SW480 (cell line): ENCODE data around the gene GPD2.
"Not testable (repeated sequence)": the region's sequence is repeated elsewhere in the genome, so short reads cannot be mapped to it uniquely, and the experiment has no call there.

Experiments used
- DNase-seq: peaks from one replicate; pipeline ENCODE4 v3.0.0-alpha.2; 2016; ENCODE audit warnings: low spot score

Gene GPD2

GRCh38 chr2:156476021-156476849 lies 40.1 kb downstream of the GPD2 start:
- no peak for DNase-seq

DNA sequence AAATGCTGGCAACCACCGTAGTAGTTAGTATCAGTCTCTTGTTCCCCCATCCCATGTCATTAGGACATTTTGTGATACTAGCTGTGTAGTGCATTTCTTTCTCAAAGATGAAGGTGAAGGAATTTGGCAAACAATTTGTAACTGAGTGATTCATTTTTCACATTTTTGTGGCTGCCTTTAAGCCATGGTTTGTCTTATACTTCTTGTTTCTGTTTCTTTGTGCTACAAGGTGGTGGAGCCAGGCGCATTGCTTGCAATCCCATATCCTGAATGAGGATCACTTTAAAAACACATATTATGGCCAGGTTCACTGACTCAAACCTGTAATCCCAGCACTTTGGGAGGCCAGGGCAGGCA lies 40.6 kb downstream of the GPD2 start:
- DNase-seq: no peak

- no peak for DNase-seq
Measured at GRCh38 chr2:156480376-156480775, 44.2 kb downstream of the GPD2 start.

DNA sequence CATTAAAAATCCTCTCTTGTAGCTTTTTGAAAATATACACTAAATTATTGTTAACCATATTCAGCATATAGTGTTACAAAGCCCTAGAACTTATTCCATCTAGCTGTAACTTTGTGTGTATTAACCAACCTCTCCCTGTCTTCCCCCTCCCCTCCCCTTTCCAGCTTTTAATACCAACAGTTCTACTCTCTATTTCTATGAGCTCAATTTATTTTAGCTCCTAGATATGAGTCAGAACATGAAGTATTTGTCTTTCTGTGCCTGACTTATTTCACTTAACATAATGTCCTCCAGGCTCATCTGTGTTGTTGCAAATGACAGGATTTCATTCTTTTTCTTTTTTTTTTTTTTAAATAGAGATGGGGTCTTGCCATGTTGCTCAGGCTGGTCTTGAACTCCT lies 45.1 kb downstream of the GPD2 start:
- no peak for DNase-seq

- DNase-seq: no peak
Measured at GRCh38 chr2:156483741-156484173, 47.6 kb downstream of the GPD2 start.

GRCh38 chr2:156486147-156486546 lies 50.0 kb downstream of the GPD2 start:
- DNase-seq: no peak

GRCh38 chr2:156486614-156487013 lies 50.4 kb downstream of the GPD2 start:
- no peak for DNase-seq

DNA sequence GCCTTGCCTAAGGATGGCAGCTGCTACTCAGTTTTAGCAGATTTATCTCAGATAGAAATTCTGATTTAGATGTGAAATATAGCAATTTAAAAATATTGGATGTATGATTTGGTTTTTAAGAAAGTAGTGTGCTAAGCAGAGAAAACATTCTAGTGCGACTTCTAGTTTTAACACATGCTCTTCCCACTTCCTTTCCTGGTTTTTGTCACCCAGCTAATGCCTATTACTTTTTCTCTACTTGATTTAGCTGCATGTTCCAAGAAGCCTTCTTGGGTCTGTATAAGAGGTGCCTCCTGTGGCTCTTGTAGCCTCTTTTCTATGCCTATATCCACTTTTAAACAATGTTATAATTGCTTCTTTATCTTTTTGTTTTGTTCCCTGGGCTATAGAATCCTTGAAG lies 53.0 kb downstream of the GPD2 start:
- no peak for DNase-seq

- DNase-seq: no peak
Measured at GRCh38 chr2:156489750-156490465, 53.7 kb downstream of the GPD2 start.

- DNase-seq: no peak
Measured at GRCh38 chr2:156490466-156490840, 54.3 kb downstream of the GPD2 start.

DNA sequence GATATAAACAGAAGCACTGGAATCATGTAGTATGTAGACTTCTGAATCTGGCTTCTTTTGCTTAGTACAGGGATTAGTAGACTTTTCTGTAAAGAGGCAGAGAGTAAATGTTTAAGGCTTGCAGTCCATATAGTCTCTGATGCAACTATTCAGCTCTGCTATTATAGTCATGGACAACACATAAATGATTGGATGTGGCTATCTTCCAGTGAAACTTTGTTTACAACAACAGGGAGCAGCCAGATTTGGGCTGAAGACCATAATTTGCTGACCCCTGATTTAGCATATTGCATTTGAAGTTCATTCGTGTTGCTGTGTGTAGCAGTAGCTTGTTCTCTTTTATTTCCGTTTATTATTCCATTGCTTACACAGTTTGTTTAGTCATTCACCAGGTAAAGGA lies 55.0 kb downstream of the GPD2 start:
- no peak for DNase-seq

DNA sequence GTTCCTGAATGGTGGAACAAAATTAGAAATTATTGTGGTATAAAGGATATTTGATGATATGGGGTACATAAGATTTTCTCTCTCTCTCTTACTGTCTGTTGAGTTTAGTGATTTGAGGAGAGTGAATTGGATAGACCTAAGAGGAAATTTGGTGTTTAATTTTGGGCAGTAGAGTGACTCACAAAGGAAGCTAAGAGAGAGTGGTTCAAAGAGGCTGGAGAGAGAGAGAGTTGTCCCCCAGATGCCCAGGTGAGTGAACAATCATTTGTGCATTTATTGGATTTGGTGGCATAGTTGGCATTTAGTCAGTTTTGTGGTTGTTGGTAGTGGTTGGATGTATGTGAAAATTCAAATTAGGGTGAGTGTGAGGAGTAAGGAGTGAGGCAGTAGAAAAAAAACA lies 56.8 kb downstream of the GPD2 start:
- peak; percentile 2 for DNase-seq

- not testable (repeated sequence) for DNase-seq
Measured at GRCh38 chr2:156495998-156496397, 59.8 kb downstream of the GPD2 start.

GRCh38 chr2:156505696-156506095 lies 69.5 kb downstream of the GPD2 start:
- no peak for DNase-seq

DNA sequence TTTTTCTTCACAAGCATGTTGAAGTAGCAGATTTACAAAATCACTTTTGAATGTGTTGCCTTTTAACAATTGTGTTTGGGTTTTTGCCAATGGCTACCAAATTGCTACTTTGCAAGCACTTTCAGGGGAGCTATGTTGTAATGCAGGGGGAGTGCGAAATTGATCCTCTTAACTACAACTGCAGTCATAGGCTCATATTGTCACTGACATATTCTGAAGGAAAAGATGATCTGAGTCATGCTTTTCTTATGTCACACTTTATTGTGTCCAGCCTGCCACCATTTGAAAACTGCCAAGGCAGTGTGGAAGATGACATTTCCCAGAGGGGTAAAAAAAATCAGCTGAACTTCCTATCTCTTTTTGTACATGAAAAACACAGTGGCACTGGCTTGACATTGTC lies 74.9 kb downstream of the GPD2 start:
- no peak for DNase-seq

DNA sequence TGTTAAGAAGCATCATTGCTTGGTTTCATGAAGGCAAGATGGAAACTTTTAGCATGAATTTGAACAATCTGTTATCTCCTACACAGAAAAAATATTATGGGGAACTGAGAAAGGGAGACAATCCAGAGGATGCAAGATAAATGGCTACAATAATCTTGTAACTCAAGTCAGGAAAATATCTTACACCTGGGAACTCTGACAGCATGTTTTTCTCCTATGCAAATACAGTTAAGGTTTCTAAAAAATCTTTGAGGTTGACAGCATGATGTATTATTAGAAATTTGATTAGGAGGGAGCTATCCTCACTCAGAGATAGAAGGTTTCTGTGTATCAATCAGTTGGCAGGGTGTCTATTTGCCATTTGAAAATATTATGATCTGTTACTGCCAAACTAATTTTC lies 75.6 kb downstream of the GPD2 start:
- DNase-seq: no peak

GRCh38 chr2:156512451-156512850 lies 76.3 kb downstream of the GPD2 start:
- no peak for DNase-seq

- no peak for DNase-seq
Measured at GRCh38 chr2:156513219-156513618, 77.0 kb downstream of the GPD2 start.

- DNase-seq: no peak
Measured at GRCh38 chr2:156517419-156517818, 81.2 kb downstream of the GPD2 start.

GRCh38 chr2:156518138-156518537 lies 82.0 kb downstream of the GPD2 start:
- DNase-seq: no peak

DNA sequence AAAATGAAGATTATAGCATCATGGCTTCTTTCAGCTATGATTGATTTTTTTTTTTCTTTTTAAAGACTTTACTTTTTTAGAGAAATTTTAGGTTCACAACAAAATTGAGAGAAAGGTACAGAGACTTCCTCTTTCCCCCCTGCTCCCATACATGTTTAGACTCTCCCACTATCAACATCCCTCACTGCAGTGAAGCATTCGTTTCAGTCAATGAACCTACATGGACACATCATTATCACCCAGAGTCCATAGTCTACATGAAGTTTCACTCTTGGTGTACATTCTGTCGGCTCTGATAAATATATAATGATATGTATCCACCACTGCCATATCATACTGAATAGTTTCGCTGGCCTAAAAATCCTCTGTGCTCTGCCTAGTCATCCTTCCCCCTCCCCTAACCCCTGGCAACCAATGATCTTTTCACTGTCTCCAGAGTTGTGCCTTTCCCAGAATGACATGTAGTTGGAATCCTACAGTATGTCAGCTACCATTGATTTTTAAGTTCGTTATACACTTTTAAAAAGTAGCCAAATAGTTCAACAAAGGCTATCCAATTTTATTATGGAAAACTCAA lies 86.8 kb downstream of the GPD2 start:
- DNase-seq: no peak

DNA sequence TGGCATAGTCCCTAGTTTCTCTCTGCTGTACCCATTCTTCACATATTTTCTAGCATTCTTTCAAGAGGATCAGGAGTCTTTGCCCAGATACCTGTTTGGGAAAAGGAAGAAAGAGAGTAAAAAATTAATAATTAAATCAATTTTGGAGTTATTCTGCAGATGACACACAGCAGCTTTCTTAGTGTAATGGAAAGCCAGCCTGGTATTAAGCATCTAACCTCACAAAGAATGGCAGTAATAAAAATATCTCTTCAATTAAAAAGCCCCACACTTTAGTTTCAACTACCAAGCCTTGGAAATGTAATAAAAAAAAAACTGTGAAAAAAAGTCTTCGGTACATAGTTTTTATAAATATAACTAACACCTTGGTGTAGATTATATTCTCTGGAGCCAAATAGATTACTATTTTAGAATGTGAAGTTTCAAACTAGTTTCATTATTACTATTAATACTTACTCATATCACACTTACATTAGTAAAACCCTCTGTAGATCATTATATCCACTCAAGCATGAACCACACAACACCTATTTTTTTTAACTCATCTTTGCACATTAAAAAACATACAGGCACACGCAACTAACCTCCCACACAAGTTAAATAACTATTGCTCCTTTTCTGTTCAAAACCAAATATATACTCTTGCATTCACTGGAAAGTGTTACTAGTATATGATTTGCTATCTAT lies 90.9 kb downstream of the GPD2 start:
- DNase-seq: no peak

DNA sequence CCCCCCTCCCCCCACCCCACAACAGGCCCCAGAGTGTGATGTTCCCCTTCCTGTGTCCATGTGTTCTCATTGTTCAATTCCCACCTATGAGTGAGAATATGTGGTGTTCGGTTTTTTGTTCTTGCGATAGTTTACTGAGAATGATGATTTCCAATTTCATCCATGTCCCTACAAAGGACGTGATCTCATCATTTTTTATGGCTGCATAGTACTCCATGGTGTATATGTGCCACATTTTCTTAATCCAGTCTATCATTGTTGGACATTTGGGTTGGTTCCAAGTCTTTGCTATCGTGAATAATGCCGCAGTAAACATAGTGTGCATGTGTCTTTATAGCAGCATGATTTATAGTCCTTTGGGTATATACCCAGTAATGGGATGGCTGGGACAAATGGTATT lies 92.4 kb downstream of the GPD2 start:
- DNase-seq: not testable (repeated sequence)
